ENCODE measurements around the gene RNF182.
A peak's percentile ranks its signal among the peaks of the same experiment; 100 is the strongest.

RNF182 gene

DNA sequence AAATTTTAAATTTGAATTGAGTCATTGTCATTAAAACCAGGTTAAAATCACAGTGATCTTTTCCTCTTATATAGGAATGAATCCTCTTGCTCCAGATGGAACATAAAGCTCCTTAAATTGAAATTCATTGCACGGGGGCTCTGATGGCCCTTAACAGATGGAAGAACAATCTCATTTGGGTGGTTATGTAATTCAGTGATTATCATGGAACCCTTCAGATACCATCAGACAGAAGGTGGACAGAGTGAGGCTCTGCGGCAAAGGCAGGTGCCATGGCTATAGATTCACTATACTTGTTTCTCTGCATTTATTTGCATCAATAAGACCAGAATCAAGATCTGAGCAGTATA lies 17.8 kb upstream of the RNF182 start:
- ChIA-PET POLR2A (no interaction called here), CTCF (interaction anchor here (0.7 kb wide), 1 partner anchor 34 kb away, joined by 3 read pairs; no protein-coding TSS in a partner anchor)
- TF ChIP-seq, protein P1, sequence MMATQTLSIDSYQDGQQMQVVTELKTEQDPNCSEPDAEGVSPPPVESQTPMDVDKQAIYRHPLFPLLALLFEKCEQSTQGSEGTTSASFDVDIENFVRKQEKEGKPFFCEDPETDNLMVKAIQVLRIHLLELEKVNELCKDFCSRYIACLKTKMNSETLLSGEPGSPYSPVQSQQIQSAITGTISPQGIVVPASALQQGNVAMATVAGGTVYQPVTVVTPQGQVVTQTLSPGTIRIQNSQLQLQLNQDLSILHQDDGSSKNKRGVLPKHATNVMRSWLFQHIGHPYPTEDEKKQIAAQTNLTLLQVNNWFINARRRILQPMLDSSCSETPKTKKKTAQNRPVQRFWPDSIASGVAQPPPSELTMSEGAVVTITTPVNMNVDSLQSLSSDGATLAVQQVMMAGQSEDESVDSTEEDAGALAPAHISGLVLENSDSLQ (IDR thresholded peaks at IDR 0.05) = no peak
- TF ChIP-seq ZNF384 (IDR thresholded peaks at IDR 0.05) (no peak), NFRKB (IDR thresholded peaks at IDR 0.05) (no peak), ELF4 (IDR thresholded peaks at IDR 0.05) (no peak), CTBP1 (IDR thresholded peaks at IDR 0.05; ENCODE audit: borderline replicate concordance) (no peak), TARDBP (IDR thresholded peaks at IDR 0.05) (no peak), L3MBTL2 (conservative IDR thresholded peaks at IDR 0.05) (no peak), FOXA1 (IDR thresholded peaks at IDR 0.05) (no peak), SUZ12 (IDR thresholded peaks at IDR 0.05) (no peak), SP1 (IDR thresholded peaks at IDR 0.05) (no peak), LEF1 (IDR thresholded peaks at IDR 0.05; ENCODE audit: borderline replicate concordance) (no peak), BHLHE40 (IDR thresholded peaks at IDR 0.05; ENCODE audit: borderline replicate concordance) (no peak), HDGF (IDR thresholded peaks at IDR 0.05; ENCODE audit: borderline replicate concordance) (no peak), FOXK2 (IDR thresholded peaks at IDR 0.05) (no peak), FOXM1 (IDR thresholded peaks at IDR 0.05; ENCODE audit: borderline replicate concordance) (no peak), ARNT (IDR thresholded peaks at IDR 0.05) (no peak)
- no peak for DNase-seq (ENCODE audit: extremely low spot score)

DNA sequence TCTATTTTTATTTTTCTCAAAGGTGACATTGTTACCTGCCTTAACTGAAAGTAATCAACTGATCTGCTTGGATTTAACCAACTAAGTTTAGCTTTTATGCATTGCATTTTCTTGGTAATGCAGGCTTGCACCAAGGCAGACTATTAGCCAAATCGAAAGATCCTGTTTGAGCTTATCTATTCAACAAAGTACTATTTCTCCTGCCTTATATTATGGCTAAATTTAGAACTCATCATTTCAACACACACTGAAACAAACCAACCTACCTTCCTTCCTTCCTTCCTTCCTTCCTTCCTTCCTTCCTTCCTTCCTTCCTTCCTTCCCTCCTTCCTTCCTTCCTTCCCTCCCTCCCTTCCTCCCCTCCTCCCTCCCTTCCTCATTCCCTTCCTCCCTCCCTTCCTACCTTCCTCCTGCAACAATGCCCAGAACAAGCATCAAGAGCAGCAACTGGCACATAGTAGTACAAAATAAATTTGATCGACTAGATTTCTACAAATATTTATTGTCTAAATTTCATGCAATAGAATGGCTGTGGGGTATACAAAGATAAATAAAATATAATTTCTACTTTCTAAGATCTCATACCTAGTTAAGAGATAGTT lies 17.0 kb upstream of the RNF182 start:
- TF ChIP-seq L3MBTL2 (conservative IDR thresholded peaks at IDR 0.05) (no peak), SUZ12 (IDR thresholded peaks at IDR 0.05) (no peak), ZNF384 (IDR thresholded peaks at IDR 0.05) (no peak), FOXA1 (IDR thresholded peaks at IDR 0.05) (no peak), FOXK2 (IDR thresholded peaks at IDR 0.05) (no peak), BHLHE40 (IDR thresholded peaks at IDR 0.05; ENCODE audit: borderline replicate concordance) (no peak), CTBP1 (IDR thresholded peaks at IDR 0.05; ENCODE audit: borderline replicate concordance) (no peak), FOXM1 (IDR thresholded peaks at IDR 0.05; ENCODE audit: borderline replicate concordance) (no peak), ARNT (IDR thresholded peaks at IDR 0.05) (no peak), TARDBP (IDR thresholded peaks at IDR 0.05) (no peak), SP1 (IDR thresholded peaks at IDR 0.05) (no peak), LEF1 (IDR thresholded peaks at IDR 0.05; ENCODE audit: borderline replicate concordance) (no peak), ELF4 (IDR thresholded peaks at IDR 0.05) (no peak), NFRKB (IDR thresholded peaks at IDR 0.05) (no peak), HDGF (IDR thresholded peaks at IDR 0.05; ENCODE audit: borderline replicate concordance) (no peak)
- TF ChIP-seq, protein P1 (IDR thresholded peaks at IDR 0.05) = no peak
- no peak for DNase-seq (ENCODE audit: extremely low spot score)
- CTCF ChIA-PET = interaction anchor here (0.9 to 5.9 kb wide), 3 partner anchors 16 to 158 kb away, joined by 5 to 69 read pairs (median 14); no protein-coding TSS in a partner anchor
- POLR2A ChIA-PET = no interaction called here

DNA sequence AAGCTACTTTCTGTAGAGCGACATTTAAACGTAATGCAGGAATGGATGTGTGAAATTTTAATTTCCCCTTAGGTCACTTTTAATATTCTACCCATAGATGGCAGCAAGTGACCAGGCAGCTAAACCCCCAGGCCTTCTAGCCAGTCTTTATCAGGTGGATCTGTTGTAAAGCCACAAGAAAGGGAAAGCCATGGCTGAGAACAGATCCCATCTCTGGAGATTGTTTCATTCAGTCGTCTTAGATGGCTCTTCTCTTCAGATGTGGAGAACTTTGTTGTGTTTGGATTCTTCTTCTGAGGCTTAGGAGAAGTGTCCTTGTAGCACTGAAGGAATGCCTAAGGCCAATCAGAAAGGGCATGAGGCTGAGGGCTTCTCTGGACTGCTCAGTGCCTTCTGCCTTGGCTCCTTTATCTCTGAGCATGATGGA lies 15.8 kb upstream of the RNF182 start:
- peak; percentile 74 for DNase-seq (ENCODE audit: extremely low spot score)
- CTCF ChIA-PET = interaction anchor here (0.6 to 5.9 kb wide), 18 partner anchors 8 to 236 kb away, joined by 3 to 69 read pairs (median 4); no protein-coding TSS in a partner anchor
- TF ChIP-seq FOXK2 (IDR thresholded peaks at IDR 0.05) (no peak), CTBP1 (IDR thresholded peaks at IDR 0.05; ENCODE audit: borderline replicate concordance) (no peak), FOXM1 (IDR thresholded peaks at IDR 0.05; ENCODE audit: borderline replicate concordance) (no peak)
- POLR2A ChIA-PET = interaction anchor here (0.7 to 1.0 kb wide), 2 partner anchors 15 to 94 kb away, joined by 3 to 4 read pairs; partner anchors contain the start of genes MCUR1 and RNF182

DNA sequence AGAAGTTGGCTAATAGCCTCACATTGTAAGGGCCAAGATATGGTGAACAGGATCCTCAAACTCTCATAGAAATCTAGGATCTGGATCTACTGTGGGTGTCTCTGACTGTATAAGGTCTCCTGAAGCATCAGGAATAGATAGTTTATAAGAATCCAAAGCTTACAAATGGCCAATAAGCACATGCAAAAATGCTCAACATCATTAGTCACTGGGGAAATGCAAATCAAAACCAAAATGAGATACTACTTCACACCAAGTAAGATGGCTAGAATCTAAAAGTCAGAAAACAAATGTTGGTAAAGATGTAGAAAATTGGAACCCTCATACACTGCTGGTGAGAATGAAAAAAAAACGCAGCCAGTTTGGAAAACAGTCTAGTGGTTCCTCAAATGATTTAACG lies 14.3 kb upstream of the RNF182 start:
- TF ChIP-seq LEF1 (IDR thresholded peaks at IDR 0.05; ENCODE audit: borderline replicate concordance) (no peak), SP1 (IDR thresholded peaks at IDR 0.05) (no peak), ZNF384 (IDR thresholded peaks at IDR 0.05) (no peak)
- no peak for DNase-seq (ENCODE audit: extremely low spot score)
- CTCF ChIA-PET = interaction anchor here (0.6 to 5.9 kb wide), 3 partner anchors 13 to 313 kb away, joined by 3 to 69 read pairs (median 3); no protein-coding TSS in a partner anchor
- POLR2A ChIA-PET = interaction anchor here (1.6 kb wide), 1 partner anchor 14 kb away, joined by 5 read pairs; the partner anchor contains the start of gene RNF182

DNA sequence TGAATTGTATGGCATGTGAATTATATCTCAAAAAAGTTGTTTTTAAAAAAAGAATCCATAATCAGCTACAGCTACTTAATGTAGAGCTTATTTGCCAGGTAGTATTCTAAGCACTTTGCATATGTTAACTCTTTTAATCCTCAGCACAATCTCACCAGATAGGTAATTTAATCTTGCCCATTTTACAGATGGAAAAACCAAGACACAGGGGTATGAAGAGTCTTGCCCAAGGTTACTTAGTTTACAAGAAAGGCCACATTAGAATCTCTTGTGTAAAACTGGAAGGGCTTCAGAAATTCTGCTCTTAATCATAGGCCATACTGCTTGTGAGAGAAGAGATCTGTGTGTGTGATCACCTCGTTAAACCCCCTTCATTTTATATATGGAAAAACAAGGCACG lies 13.4 kb upstream of the RNF182 start:
- ChIA-PET POLR2A (interaction anchor here (1.6 kb wide), 1 partner anchor 13 kb away, joined by 5 read pairs; the partner anchor contains the start of gene RNF182), CTCF (interaction anchor here (2.3 to 5.9 kb wide), 2 partner anchors 135 to 155 kb away, joined by 5 to 69 read pairs; no protein-coding TSS in a partner anchor)
- TF ChIP-seq FOXK2 (IDR thresholded peaks at IDR 0.05) (no peak), ARNT (IDR thresholded peaks at IDR 0.05) (no peak), HDGF (IDR thresholded peaks at IDR 0.05; ENCODE audit: borderline replicate concordance) (no peak), BHLHE40 (IDR thresholded peaks at IDR 0.05; ENCODE audit: borderline replicate concordance) (no peak), L3MBTL2 (conservative IDR thresholded peaks at IDR 0.05) (no peak), SUZ12 (IDR thresholded peaks at IDR 0.05) (no peak), CTBP1 (IDR thresholded peaks at IDR 0.05; ENCODE audit: borderline replicate concordance) (no peak), TARDBP (IDR thresholded peaks at IDR 0.05) (no peak), LEF1 (IDR thresholded peaks at IDR 0.05; ENCODE audit: borderline replicate concordance) (no peak), FOXA1 (IDR thresholded peaks at IDR 0.05) (no peak), ZNF384 (IDR thresholded peaks at IDR 0.05) (no peak), FOXM1 (IDR thresholded peaks at IDR 0.05; ENCODE audit: borderline replicate concordance) (no peak), ELF4 (IDR thresholded peaks at IDR 0.05) (no peak), NFRKB (IDR thresholded peaks at IDR 0.05) (no peak), SP1 (IDR thresholded peaks at IDR 0.05) (no peak)
- TF ChIP-seq, protein P1 (IDR thresholded peaks at IDR 0.05) = no peak
- DNase-seq (ENCODE audit: extremely low spot score) = no peak
